Mucosa of stomach (tissue), 1 donor: ENCODE data around the gene ORMDL2.
A peak's percentile ranks its signal among the peaks of the same experiment; 100 is the strongest.
"Not testable (repeated sequence)": the region's sequence is repeated elsewhere in the genome, so short reads cannot be mapped to it uniquely, and the experiment has no call there.

Experiments used
- H3K27me3 ChIP-seq: one replicate; pipeline ENCODE4 v1.7.0; 2013; ENCODE audit warnings: mild to moderate bottlenecking, low read length; ENCODE audit not compliant: control insufficient read depth, insufficient read depth
- H3K36me3 ChIP-seq: one replicate; pipeline ENCODE4 v1.7.0; 2013; ENCODE audit warnings: low read length; ENCODE audit not compliant: control insufficient read depth, insufficient read depth
- H3K4me1 ChIP-seq: one replicate; pipeline ENCODE4 v1.7.0; 2013; ENCODE audit warnings: mild to moderate bottlenecking, low read length; ENCODE audit not compliant: control insufficient read depth, insufficient read depth
- H3K4me3 ChIP-seq: one replicate; pipeline ENCODE4 v1.7.0; 2013; ENCODE audit warnings: low read length
- H3K9ac ChIP-seq: one replicate; pipeline ENCODE4 v1.7.0; 2013; ENCODE audit warnings: mild to moderate bottlenecking, low read length, moderate library complexity
- H3K9me3 ChIP-seq: one replicate; pipeline ENCODE4 v1.7.0; 2013; ENCODE audit warnings: mild to moderate bottlenecking, low read length, moderate library complexity; ENCODE audit not compliant: control insufficient read depth
- donor health status: Pancreatic carcinoma.

Gene ORMDL2

DNA sequence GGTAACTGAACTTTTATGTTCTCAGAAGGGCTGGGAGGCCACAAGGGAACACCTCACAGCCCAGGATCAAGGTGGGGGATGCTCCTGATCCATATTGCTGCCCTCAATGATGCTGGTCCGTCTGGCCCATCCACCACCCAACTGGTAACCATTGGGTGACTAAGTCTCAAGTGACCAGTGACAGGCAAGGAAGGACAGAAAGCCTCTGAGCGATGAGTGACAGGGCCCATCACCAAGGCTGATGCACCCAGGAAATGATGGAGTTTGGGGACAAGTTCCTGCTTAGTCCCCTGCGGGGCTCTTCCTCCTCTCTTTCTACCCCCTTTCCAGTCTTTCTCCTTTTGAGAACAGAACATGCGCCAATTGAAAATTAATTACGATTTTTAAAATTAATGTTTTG, 27.5 kb downstream of the ORMDL2 start:
- Histone ChIP-seq H3K9me3 (no peaks in the 10 kb centered on the region), H3K27me3 (no peaks in the 10 kb centered on the region), H3K4me3 (no peak overlapping the region), H3K9ac (no peak overlapping the region), H3K36me3 (no peaks in the 10 kb centered on the region), H3K4me1 (no peaks in the 10 kb centered on the region)

DNA sequence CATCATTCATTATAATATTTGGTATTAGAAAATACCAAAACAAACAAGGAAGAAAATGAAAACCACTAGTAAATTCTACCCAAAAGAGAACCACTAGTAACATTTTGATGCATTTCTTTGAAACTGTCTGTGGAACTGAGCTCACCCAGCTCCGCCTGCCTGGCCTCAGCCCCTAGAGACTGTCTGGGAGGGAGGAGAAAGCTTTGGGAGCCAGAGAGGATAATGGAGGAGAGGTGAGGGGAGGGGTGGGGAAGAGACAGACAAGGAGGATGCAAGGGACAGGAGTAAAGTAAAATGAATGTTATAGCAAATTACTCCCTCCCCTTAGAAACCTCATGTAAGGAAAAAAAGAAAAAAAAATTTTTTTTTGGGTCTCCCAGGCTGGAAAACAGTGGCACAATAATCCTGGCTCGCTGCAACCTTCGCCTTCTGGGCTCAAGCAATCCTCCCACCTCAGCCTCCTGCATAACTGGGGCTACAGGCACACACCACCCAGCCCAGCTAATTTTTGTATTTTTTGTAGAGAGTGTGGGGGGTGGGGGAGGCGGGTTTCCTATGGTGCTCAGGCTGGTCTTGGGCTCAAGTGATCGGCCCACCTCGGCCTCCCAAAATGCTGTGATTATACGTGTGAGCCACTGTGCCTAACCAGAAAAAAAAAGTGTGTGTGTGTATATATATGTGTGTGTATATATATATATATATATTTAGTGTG, 28.1 kb downstream of the ORMDL2 start:
- no peak overlapping the region for H3K9ac ChIP-seq
- H3K27me3 ChIP-seq: no peaks in the 10 kb centered on the region
- no peak overlapping the region for H3K4me3 ChIP-seq
- H3K9me3 ChIP-seq: no peaks in the 10 kb centered on the region
- no peaks in the 10 kb centered on the region for H3K36me3 ChIP-seq
- H3K4me1 ChIP-seq: no peaks in the 10 kb centered on the region

DNA sequence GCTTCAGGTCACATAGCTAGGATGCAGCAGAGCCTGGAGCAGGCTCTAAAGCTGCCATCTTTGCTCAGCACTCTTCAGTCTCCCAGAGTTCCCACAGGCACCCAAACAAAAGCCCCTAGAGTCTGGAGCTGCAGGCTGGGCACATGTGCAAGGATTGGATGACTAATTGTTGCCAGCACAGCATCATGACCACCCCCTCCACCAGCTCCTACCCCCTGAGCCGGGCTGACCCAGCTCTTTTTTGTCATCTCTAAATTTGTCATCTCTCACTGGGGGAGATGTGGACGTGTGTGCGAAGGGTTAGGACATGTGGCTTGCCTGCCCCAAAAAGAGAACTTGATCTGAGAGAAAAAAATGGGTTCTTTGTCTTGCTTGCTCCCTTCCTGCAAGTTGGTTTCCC, 29.2 kb downstream of the ORMDL2 start:
- Histone ChIP-seq H3K9me3 (no peaks in the 10 kb centered on the region), H3K9ac (peak overlapping the region; percentile 62), H3K27me3 (no peaks in the 10 kb centered on the region), H3K4me1 (no peaks in the 10 kb centered on the region), H3K4me3 (no peak overlapping the region), H3K36me3 (no peaks in the 10 kb centered on the region)

DNA sequence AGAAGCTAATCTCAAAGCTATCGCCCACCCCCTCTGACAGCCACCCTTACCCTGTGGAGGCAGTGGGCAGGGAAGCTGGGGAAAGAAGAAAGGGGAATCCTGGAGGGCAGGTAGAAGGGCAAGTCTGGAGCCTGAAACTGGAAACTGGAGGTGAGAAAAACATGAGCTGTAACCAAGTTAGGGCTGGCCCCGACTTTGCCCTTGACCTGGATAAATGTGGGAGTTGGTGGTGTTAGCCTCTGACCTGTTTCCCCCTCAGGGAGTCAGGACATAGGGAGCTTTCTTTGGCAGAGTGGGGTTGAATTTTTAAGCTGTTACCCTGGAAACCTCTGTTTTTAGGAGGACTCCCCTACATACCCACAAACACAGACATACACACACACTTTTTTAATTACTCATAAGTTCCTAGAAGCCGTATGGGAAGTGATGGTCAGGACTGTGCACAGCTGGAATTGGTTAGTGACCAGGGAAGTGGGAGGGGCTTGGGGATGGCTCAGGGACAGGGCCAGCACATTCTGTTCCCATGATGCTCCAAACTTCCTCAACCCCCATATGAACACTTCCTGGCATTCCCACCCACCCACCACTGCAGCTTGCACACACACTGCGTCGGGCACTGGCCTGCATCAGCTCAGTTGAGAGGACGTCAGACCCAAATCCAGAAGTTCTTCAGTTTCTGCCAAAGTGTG, 29.9 kb downstream of the ORMDL2 start:
- H3K36me3 ChIP-seq: no peaks in the 10 kb centered on the region
- H3K9ac ChIP-seq: peak overlapping the region; percentile 62
- no peaks in the 10 kb centered on the region for H3K9me3 ChIP-seq
- no peak overlapping the region for H3K4me3 ChIP-seq
- no peaks in the 10 kb centered on the region for H3K4me1 ChIP-seq
- no peaks in the 10 kb centered on the region for H3K27me3 ChIP-seq

DNA sequence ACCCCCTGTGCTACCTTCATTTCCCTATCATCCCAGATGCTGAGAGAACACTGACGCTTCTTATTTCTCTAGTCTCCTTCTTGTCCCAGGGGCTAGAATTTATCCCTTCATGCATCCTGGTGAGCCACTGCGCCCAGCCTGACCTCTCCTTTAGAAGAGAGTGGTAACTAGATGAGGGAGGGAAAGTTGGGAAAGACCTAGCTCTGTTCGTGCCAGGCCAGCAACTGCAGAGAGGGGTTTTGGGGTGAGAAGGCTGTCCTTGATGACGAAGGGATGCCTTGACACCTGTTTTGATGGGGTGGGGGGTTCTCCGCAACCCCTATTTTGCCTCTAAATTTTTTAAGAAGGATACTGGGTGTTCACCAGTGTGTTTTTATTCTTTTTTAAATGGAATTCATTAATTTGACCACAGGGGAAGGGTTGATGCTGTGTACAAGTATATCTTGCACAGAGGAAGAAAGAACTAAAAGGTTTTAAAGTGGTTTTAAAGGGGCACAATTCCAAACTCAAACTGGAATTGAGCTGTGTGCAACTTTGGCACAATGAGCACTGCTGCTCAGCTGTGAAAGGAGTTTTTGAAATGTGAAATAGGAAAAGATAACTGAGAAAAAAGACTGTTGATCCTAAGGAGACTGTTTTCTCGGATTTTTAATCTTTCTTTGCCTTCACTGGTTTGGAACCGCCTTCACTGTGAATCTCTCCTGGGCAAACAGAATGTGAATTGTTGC, 31.9 kb downstream of the ORMDL2 start:
- Histone ChIP-seq H3K4me1 (no peaks in the 10 kb centered on the region), H3K27me3 (no peaks in the 10 kb centered on the region), H3K9me3 (no peaks in the 10 kb centered on the region), H3K9ac (no peak overlapping the region), H3K36me3 (no peaks in the 10 kb centered on the region), H3K4me3 (no peak overlapping the region)

DNA sequence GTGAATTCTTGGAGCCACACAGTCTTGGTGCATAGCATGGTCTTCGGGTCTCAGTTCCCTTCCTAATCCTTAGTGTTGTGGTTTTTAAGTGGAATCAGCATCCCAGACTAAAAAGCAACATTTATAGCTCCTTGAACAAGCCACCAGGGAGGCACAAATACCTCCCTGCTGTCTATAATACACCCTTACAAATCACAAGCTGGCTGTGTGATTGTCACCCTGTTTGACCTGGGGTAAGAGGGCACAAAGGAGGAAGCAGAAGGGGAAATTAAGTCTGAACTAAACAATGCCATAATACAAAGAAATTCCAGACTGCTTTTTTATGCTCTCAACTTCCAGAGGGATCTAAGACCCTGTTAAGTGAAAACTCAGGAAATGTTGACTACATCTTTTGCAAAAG, 32.6 kb downstream of the ORMDL2 start:
- no peaks in the 10 kb centered on the region for H3K27me3 ChIP-seq

DNA sequence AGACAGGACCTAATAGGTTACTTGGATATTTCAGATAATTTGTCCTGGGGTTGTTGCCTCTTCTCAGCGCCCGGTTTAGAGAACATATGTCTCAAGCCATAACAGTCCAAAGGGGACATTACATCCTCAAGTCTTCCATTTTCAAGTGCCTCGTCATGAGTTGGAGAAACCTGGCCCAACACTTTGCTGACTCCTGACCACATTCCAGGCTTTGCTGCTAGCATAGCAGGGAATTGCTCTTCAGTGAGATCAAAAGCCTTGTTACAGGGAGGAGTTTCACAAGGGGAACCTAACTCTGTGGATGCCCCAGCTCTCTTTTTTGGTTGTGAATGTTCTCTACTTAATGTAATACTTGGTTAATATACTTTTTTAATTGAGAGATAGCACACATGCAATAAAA, 33.1 kb downstream of the ORMDL2 start:
- no peaks in the 10 kb centered on the region for H3K27me3 ChIP-seq
- no peak overlapping the region for H3K4me3 ChIP-seq
- H3K4me1 ChIP-seq: no peaks in the 10 kb centered on the region
- no peak overlapping the region for H3K9ac ChIP-seq
- H3K36me3 ChIP-seq: no peaks in the 10 kb centered on the region
- no peaks in the 10 kb centered on the region for H3K9me3 ChIP-seq

More for the DNA sequence above, 32.6 kb downstream of the ORMDL2 start:
- H3K36me3 ChIP-seq: no peaks in the 10 kb centered on the region
- H3K4me1 ChIP-seq: no peaks in the 10 kb centered on the region
- H3K4me3 ChIP-seq: no peak overlapping the region
- H3K9ac ChIP-seq: no peak overlapping the region
- no peaks in the 10 kb centered on the region for H3K9me3 ChIP-seq

DNA sequence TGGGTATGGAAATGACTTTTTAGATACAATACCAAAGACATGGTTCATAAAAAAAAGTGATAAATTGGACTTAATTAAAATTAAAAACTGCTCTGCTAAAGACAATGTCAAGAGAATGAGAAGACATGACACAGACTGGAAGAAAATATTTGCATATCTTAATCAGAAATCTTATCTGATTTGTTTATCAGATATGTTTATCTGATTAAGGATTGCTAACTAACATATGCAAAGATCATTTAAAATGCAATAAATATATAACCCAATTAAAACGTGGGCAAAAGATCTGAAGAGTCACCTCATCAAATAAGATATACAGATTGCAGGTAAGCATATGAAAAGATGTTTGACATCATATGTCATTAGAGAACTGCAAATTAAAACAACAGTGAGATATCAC, 34.9 kb downstream of the ORMDL2 start:
- Histone ChIP-seq H3K9ac (no peak overlapping the region), H3K9me3 (no peaks in the 10 kb centered on the region), H3K4me1 (no peaks in the 10 kb centered on the region), H3K4me3 (no peak overlapping the region), H3K36me3 (no peaks in the 10 kb centered on the region), H3K27me3 (no peaks in the 10 kb centered on the region)

DNA sequence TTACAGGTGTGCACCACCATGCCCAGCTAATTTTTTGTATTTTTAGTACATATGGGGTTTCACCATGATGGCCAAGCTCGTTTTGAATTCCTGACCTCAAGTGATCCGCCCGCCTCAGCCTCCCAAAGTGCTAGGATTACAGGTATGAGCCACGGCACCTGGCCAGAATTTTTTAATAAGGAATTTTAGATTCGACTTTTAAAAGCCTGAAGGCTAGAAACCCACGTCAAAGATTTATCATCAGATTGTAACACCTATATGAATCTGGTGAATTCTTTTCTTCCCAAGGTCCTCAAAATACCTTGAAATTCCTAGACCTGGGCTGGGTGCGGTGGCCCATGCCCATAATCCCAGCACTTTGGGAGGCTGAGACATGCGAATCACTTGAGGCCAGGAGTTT, 43.6 kb downstream of the ORMDL2 start:
- H3K4me1 ChIP-seq: no peaks in the 10 kb centered on the region
- no peak overlapping the region for H3K9ac ChIP-seq
- H3K4me3 ChIP-seq: no peak overlapping the region
- H3K36me3 ChIP-seq: no peaks in the 10 kb centered on the region
- H3K9me3 ChIP-seq: no peaks in the 10 kb centered on the region
- no peaks in the 10 kb centered on the region for H3K27me3 ChIP-seq

DNA sequence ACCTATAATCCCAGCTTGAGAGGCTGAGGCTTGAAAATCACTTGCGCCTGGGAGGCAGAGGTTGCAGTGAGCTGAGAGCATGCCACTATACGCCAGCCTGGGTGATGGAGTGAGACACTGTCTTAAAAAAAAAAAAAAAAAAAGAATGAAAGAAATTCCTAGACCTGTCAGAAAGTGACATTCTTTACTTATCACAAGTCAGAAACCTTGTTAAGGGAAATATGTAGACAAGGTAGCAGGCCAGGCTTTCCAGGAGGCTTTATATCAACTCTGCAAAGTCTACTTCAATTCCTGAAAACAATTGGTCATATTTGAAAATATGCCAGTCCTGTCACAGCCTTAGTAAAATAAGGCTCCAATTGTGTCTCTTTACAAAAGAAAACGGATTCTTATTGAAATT, 44.0 kb downstream of the ORMDL2 start:
- no peaks in the 10 kb centered on the region for H3K27me3 ChIP-seq
- H3K9me3 ChIP-seq: no peaks in the 10 kb centered on the region

DNA sequence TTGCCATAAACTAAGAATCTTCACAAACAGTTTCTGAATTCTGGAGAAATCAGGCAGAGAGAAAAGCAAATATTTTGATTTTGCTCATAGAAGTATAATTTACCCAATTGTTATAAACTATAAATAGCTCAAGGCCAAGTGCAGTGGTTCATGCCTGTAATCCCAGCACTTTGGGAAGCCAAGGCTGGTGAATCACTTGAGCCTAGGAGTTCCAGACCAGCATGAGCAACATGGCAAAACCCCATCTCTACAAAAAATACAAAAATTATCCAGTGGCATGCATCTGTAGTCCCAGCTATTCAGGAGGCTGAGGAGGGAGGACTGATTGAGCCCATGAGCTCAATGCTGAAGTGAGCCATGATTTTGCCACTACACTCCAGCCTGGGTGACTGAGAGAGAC, 44.4 kb downstream of the ORMDL2 start:
- no peaks in the 10 kb centered on the region for H3K9me3 ChIP-seq
- H3K4me1 ChIP-seq: no peaks in the 10 kb centered on the region
- no peak overlapping the region for H3K9ac ChIP-seq
- H3K4me3 ChIP-seq: no peak overlapping the region
- no peaks in the 10 kb centered on the region for H3K27me3 ChIP-seq
- H3K36me3 ChIP-seq: no peaks in the 10 kb centered on the region

More for the DNA sequence above, 44.0 kb downstream of the ORMDL2 start:
- no peaks in the 10 kb centered on the region for H3K36me3 ChIP-seq
- H3K9ac ChIP-seq: no peak overlapping the region
- no peaks in the 10 kb centered on the region for H3K4me1 ChIP-seq
- H3K4me3 ChIP-seq: no peak overlapping the region

DNA sequence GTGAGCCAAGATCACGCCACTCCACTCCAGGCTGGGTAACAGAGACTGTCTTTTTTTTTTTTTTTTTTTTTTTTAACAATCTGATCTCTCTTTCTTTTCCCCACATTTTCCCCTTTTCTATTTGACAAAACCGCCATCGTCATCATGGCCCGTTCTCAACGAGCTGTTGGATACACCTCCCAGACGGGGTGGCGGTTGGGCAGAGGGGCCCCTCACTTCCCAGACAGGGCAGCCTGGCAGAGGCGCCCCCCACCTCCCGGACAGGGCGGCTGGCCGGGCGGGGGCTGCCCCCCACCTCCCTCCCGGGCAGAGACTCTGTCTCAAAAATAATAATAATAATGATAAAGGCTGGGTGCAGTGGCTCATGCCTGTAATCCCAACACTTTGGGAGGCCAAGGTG, 45.1 kb downstream of the ORMDL2 start:
- H3K9ac ChIP-seq, H3K36me3 ChIP-seq, H3K9me3 ChIP-seq, H3K27me3 ChIP-seq, H3K4me1 ChIP-seq, H3K4me3 ChIP-seq: not testable (repeated sequence)
